K562 (cell line): ENCODE data around the gene ZNF805. TPM values are rescaled to one million over a fixed set of nuclear protein-coding genes. Genes with fewer than 3 reads are reported as not detected.

ENCODE experiments used
- BRD4 ChIP-seq: fragments of 200-600 bp; sonication (generic); IDR thresholded peaks from 2 replicates; pipeline ENCODE4 v1.6.1; 2017; ENCODE audit warnings: inconsistent platforms
- CHD1 ChIP-seq: fragments of 200-600 bp; sonication (generic); IDR thresholded peaks from one replicate; pipeline ENCODE4 v1.6.1; 2012; ENCODE audit warnings: mild to moderate bottlenecking, moderate library complexity, low read length, inconsistent platforms
- NFE2 ChIP-seq: IDR thresholded peaks from 2 replicates; pipeline ENCODE4 v1.6.1; 2014; ENCODE audit warnings: antibody characterized with exemption, low read depth
- PTTG1 ChIP-seq: fragments of 450-650 bp; IDR thresholded peaks from 2 replicates; pipeline ENCODE4 v1.6.1; 2016; ENCODE audit warnings: low read depth, mild to moderate bottlenecking, missing genetic modification characterization, missing compliant biosample characterization
- RFX1 ChIP-seq: fragments of 450-650 bp; IDR thresholded peaks from 2 replicates; pipeline ENCODE4 v1.6.1; 2016; ENCODE audit warnings: mild to moderate bottlenecking, moderate library complexity
- RFX7 ChIP-seq: fragments of 250-450 bp; sonication (Bioruptor Pico); IDR thresholded peaks from 2 replicates; pipeline ENCODE4 v1.5.1; 2021; ENCODE audit warnings: mild to moderate bottlenecking
- ZNF584 ChIP-seq: fragments of 200-800 bp; sonication (Bioruptor generic); IDR thresholded peaks from 2 replicates; pipeline ENCODE4 v1.6.1; 2016; ENCODE audit warnings: low read depth, mild to moderate bottlenecking, missing genetic modification characterization, missing compliant biosample characterization
- polyA plus RNA-seq, 8 experiments: library from polyadenylated mRNA; depleted of rRNA in 4 of 8; stranded (reverse) in 5 of 8; unstranded in 3 of 8; fragments of >200 nt; fragmentation: Nextera tagmentation in 2 of 8; fragmentation: Illumina TruSeq in 1 of 8; extraction: Ambion mirVana in 2 of 8; extraction: Trizol in 1 of 8; gene quantifications; 2 replicates each; pipeline versions ENCODE4 v1.2.1 to v1.2.3, GENCODE V29; 2011 to 2014; ENCODE audit warnings: inconsistent platforms in 1 of 8, missing spikeins in 1 of 8
- total RNA-seq, 7 experiments: library from RNA; depleted of rRNA in 6 of 7; stranded (reverse); fragments of >200 nt in 6 of 7; fragmentation: Illumina TruSeq in 2 of 7; extraction: Trizol in 2 of 7; gene quantifications; 2 replicates each; pipeline versions ENCODE4 v1.2.1 to v1.2.3, GENCODE V29; 2011 to 2021; ENCODE audit warnings: low replicate concordance in 1 of 7
- TF ChIP-seq, protein P1 (sequence below), 2 experiments: IDR thresholded peaks in 1 of 2; conservative IDR thresholded peaks in 1 of 2; 2 replicates each; pipeline ENCODE4 v1.6.1; 2016; ENCODE audit warnings: low read depth in 2 of 2, mild to moderate bottlenecking in 1 of 2, missing compliant biosample characterization in 1 of 2, missing genetic modification characterization in 1 of 2, moderate library complexity in 1 of 2
- TF ChIP-seq, protein P2 (sequence below): fragments of 450-650 bp; IDR thresholded peaks from 2 replicates; pipeline ENCODE4 v1.7.1; 2018; ENCODE audit warnings: mild to moderate bottlenecking, low read depth; ENCODE audit not compliant: partially characterized antibody
- TF ChIP-seq, protein P3 (sequence below): fragments of 250-450 bp; sonication (Bioruptor Pico); IDR thresholded peaks from 2 replicates; pipeline ENCODE4 v1.6.1; 2021; ENCODE audit warnings: mild to moderate bottlenecking
- TF ChIP-seq, protein P4 (sequence below): fragments of 250-450 bp; sonication (Bioruptor Pico); IDR thresholded peaks from 2 replicates; pipeline ENCODE4 v1.8.0; 2022; ENCODE audit warnings: moderate library complexity, mild to moderate bottlenecking, inconsistent platforms
- TF ChIP-seq, protein P5 (sequence below): fragments of 150-350 bp; conservative IDR thresholded peaks from 2 replicates; pipeline ENCODE4 v1.6.1; 2014; ENCODE audit warnings: low read length

Gene ZNF805
- total and polyA plus RNA-seq, 9 of the 15 experiments (the other 6 are each of a cell fraction or from before 2014, with no cell fraction given) = 0.32 to 6.7 (median 3.9) TPM

DNA sequence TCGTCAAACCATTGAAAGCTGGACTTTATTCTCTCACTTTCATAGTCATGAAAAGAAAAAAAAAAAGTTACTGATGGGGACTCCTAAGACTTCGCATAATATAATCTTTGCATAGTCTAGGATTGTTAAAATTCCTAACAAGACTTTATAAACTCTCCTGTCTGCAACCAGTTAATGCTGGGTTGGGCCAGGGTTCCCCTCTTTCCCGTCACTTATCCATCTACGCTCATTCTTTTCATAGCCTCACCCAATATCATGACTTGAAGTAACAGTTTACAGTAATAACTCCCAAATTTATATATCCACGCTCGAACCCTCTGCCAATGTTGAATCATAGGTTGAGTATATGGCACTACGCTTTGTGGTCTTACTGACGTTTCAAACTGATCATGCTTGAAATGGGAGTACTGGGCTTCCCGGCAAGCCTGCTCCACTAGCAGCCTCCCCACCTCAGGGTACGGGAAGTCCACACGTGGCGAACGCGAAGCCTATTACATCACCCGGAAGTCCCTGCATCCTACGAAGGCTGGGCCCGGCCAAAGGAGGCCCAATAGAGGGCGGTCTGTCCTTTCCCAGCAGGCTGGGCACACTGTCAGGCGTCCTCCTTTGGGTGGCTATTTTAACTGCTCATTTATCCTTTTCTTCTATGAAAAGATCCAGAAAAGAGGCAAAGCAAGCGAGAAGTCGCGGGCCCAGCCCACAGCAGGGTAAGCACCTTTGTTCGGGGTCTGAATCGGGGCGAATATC is 39.2 kb downstream of the ZNF805 start (continued):
- TF ChIP-seq, protein P1, sequence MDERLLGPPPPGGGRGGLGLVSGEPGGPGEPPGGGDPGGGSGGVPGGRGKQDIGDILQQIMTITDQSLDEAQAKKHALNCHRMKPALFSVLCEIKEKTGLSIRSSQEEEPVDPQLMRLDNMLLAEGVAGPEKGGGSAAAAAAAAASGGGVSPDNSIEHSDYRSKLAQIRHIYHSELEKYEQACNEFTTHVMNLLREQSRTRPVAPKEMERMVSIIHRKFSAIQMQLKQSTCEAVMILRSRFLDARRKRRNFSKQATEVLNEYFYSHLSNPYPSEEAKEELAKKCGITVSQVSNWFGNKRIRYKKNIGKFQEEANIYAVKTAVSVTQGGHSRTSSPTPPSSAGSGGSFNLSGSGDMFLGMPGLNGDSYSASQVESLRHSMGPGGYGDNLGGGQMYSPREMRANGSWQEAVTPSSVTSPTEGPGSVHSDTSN (CRISPR knock-in tag; IDR thresholded peaks at IDR 0.05; ENCODE audit: low read depth) = no peak
- TF ChIP-seq, protein P1 (tag; conservative IDR thresholded peaks at IDR 0.05; ENCODE audit: low read depth) = no peak
- TF ChIP-seq NFE2 (no peak), ZNF584 (CRISPR knock-in tag) (peak; percentile 64; the same call in 1 of the 2 replicates), BRD4 (no peak), RFX1 (no peak), PTTG1 (tag) (peak; percentile 25; the same call in 1 of the 2 replicates), RFX7 (CRISPR knock-in tag) (no peak), CHD1 (peak; percentile 37)
- TF ChIP-seq, protein P2, sequence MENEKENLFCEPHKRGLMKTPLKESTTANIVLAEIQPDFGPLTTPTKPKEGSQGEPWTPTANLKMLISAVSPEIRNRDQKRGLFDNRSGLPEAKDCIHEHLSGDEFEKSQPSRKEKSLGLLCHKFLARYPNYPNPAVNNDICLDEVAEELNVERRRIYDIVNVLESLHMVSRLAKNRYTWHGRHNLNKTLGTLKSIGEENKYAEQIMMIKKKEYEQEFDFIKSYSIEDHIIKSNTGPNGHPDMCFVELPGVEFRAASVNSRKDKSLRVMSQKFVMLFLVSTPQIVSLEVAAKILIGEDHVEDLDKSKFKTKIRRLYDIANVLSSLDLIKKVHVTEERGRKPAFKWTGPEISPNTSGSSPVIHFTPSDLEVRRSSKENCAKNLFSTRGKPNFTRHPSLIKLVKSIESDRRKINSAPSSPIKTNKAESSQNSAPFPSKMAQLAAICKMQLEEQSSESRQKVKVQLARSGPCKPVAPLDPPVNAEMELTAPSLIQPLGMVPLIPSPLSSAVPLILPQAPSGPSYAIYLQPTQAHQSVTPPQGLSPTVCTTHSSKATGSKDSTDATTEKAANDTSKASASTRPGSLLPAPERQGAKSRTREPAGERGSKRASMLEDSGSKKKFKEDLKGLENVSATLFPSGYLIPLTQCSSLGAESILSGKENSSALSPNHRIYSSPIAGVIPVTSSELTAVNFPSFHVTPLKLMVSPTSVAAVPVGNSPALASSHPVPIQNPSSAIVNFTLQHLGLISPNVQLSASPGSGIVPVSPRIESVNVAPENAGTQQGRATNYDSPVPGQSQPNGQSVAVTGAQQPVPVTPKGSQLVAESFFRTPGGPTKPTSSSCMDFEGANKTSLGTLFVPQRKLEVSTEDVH = no peak
- TF ChIP-seq, protein P3, sequence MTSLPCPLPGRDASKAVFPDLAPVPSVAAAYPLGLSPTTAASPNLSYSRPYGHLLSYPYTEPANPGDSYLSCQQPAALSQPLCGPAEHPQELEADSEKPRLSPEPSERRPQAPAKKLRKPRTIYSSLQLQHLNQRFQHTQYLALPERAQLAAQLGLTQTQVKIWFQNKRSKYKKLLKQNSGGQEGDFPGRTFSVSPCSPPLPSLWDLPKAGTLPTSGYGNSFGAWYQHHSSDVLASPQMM (CRISPR knock-in tag) = no peak
- TF ChIP-seq, protein P4, sequence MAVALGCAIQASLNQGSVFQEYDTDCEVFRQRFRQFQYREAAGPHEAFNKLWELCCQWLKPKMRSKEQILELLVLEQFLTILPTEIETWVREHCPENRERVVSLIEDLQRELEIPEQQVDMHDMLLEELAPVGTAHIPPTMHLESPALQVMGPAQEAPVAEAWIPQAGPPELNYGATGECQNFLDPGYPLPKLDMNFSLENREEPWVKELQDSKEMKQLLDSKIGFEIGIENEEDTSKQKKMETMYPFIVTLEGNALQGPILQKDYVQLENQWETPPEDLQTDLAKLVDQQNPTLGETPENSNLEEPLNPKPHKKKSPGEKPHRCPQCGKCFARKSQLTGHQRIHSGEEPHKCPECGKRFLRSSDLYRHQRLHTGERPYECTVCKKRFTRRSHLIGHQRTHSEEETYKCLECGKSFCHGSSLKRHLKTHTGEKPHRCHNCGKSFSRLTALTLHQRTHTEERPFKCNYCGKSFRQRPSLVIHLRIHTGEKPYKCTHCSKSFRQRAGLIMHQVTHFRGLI (CRISPR knock-in tag) = no peak
- TF ChIP-seq, protein P5, sequence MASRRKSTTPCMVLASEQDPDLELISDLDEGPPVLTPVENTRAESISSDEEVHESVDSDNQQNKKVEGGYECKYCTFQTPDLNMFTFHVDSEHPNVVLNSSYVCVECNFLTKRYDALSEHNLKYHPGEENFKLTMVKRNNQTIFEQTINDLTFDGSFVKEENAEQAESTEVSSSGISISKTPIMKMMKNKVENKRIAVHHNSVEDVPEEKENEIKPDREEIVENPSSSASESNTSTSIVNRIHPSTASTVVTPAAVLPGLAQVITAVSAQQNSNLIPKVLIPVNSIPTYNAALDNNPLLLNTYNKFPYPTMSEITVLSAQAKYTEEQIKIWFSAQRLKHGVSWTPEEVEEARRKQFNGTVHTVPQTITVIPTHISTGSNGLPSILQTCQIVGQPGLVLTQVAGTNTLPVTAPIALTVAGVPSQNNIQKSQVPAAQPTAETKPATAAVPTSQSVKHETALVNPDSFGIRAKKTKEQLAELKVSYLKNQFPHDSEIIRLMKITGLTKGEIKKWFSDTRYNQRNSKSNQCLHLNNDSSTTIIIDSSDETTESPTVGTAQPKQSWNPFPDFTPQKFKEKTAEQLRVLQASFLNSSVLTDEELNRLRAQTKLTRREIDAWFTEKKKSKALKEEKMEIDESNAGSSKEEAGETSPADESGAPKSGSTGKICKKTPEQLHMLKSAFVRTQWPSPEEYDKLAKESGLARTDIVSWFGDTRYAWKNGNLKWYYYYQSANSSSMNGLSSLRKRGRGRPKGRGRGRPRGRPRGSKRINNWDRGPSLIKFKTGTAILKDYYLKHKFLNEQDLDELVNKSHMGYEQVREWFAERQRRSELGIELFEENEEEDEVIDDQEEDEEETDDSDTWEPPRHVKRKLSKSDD = no peak
